Esophagus squamous epithelium (tissue), 4 donors: ENCODE data around the gene MLKL.

Experiments used
- CTCF ChIP-seq, 6 experiments: fragments of 450-650 bp in 4 of 6; fragments of 200-600 bp in 2 of 6; sonication (generic) in 2 of 6; IDR thresholded peaks; one replicate each; pipeline ENCODE4 v1.5.1; 2016 to 2019; ENCODE audit warnings: antibody characterized with exemption in 6 of 6, mild to moderate bottlenecking in 4 of 6, moderate library complexity in 4 of 6
- POLR2A ChIP-seq, 4 donors: fragments of 450-650 bp; IDR thresholded peaks; one replicate each; pipeline ENCODE4 v1.6.1; 2017; ENCODE audit warnings: antibody characterized with exemption in 4 of 4, mild to moderate bottlenecking in 4 of 4, moderate library complexity in 3 of 4

GRCh38 chr16:74667255-74667700, 33.4 kb downstream of the MLKL start:
- TF ChIP-seq POLR2A (IDR thresholded peaks at IDR 0.05) (no peak), CTCF (IDR thresholded peaks at IDR 0.05) (no peak)
